HG02763 (cell line): ENCODE results near the gene FIG4.
"Not testable (repeated sequence)": the region's sequence is repeated elsewhere in the genome, so short reads cannot be mapped to it uniquely, and the experiment has no call there.

Experiments
- ATAC-seq: cut with Tn5 transposase; IDR thresholded peaks from one replicate; pipeline ENCODE4 v1.9.1; 2021; ENCODE audit warnings: mild to moderate bottlenecking, moderate library complexity; ENCODE audit not compliant: unreplicated experiment

Gene FIG4

GRCh38 chr6:109840796-109841195, 149.7 kb downstream of the FIG4 start:
- ATAC-seq = no peak

GRCh38 chr6:109841869-109842268, 150.8 kb downstream of the FIG4 start:
- ATAC-seq = no peak

GRCh38 chr6:109852713-109853112, 161.6 kb downstream of the FIG4 start:
- no peak for ATAC-seq

- ATAC-seq = no peak
These were observed 162.3 kb downstream of the FIG4 start for GRCh38 chr6:109853426-109853825.

GRCh38 chr6:109853951-109854350, 162.9 kb downstream of the FIG4 start:
- no peak for ATAC-seq

- no peak for ATAC-seq
These were observed 163.6 kb downstream of the FIG4 start for GRCh38 chr6:109854541-109855308.

- ATAC-seq = not testable (repeated sequence)
These were observed 164.5 kb downstream of the FIG4 start for GRCh38 chr6:109855476-109856040.

- no peak for ATAC-seq
These were observed 170.8 kb downstream of the FIG4 start for GRCh38 chr6:109861946-109862345.

- no peak for ATAC-seq
These were observed 173.0 kb downstream of the FIG4 start for GRCh38 chr6:109864050-109864449.

- ATAC-seq = no peak
These were observed 174.9 kb downstream of the FIG4 start for GRCh38 chr6:109865968-109866367.

GRCh38 chr6:109867009-109867969, 176.2 kb downstream of the FIG4 start:
- no peak for ATAC-seq

- no peak for ATAC-seq
These were observed 176.9 kb downstream of the FIG4 start for GRCh38 chr6:109867970-109868358.

- not testable (repeated sequence) for ATAC-seq
These were observed 178.4 kb downstream of the FIG4 start for GRCh38 chr6:109869398-109870088.

- ATAC-seq = no peak
These were observed 179.0 kb downstream of the FIG4 start for GRCh38 chr6:109870089-109870410.

GRCh38 chr6:109872549-109872948, 181.5 kb downstream of the FIG4 start:
- no peak for ATAC-seq

GRCh38 chr6:109872968-109873545, 182.0 kb downstream of the FIG4 start:
- no peak for ATAC-seq

GRCh38 chr6:109874086-109874485, 183.0 kb downstream of the FIG4 start:
- ATAC-seq = no peak

- no peak for ATAC-seq
These were observed 183.5 kb downstream of the FIG4 start for GRCh38 chr6:109874621-109875020.
